NCI-H510A treated with DMSO at 0.1 percent for 48 hours (cell line): ENCODE data around the gene SLC26A2.
A peak's percentile ranks its signal among the peaks of the same experiment; 100 is the strongest.
"Not testable (repeated sequence)": the region's sequence is repeated elsewhere in the genome, so short reads cannot be mapped to it uniquely, and the experiment has no call there.

Experiments used
- DNase-seq: peaks from one replicate; lab custom pipeline; 2025; lab: John Stamatoyannopoulos, UW

The SLC26A2 gene

GRCh38 chr5:150001660-150002486 is 41.3 kb downstream of the SLC26A2 start:
- DNase-seq: peak; percentile 62

GRCh38 chr5:150006318-150006717 is 45.8 kb downstream of the SLC26A2 start:
- no peak for DNase-seq

GRCh38 chr5:150007050-150007449 is 46.5 kb downstream of the SLC26A2 start:
- DNase-seq: no peak

GRCh38 chr5:150009671-150010387 is 49.3 kb downstream of the SLC26A2 start:
- no peak for DNase-seq

GRCh38 chr5:150013931-150014330 is 53.4 kb downstream of the SLC26A2 start:
- DNase-seq: no peak

GRCh38 chr5:150014456-150014855 is 53.9 kb downstream of the SLC26A2 start:
- no peak for DNase-seq

- no peak for DNase-seq
These were observed 54.9 kb downstream of the SLC26A2 start for GRCh38 chr5:150015415-150015814.

GRCh38 chr5:150016537-150016936 is 56.0 kb downstream of the SLC26A2 start:
- DNase-seq: no peak

GRCh38 chr5:150017226-150018005 is 56.9 kb downstream of the SLC26A2 start:
- no peak for DNase-seq

- DNase-seq: no peak
These were observed 59.7 kb downstream of the SLC26A2 start for GRCh38 chr5:150020249-150020648.

- DNase-seq: no peak
These were observed 61.1 kb downstream of the SLC26A2 start for GRCh38 chr5:150021491-150022157.

- no peak for DNase-seq
These were observed 61.6 kb downstream of the SLC26A2 start for GRCh38 chr5:150022158-150022531.

GRCh38 chr5:150022681-150023080 is 62.1 kb downstream of the SLC26A2 start:
- no peak for DNase-seq

GRCh38 chr5:150023136-150023535 is 62.6 kb downstream of the SLC26A2 start:
- no peak for DNase-seq

GRCh38 chr5:150024346-150024984 is 63.9 kb downstream of the SLC26A2 start:
- DNase-seq: no peak

GRCh38 chr5:150026682-150027172 is 66.2 kb downstream of the SLC26A2 start:
- no peak for DNase-seq

- not testable (repeated sequence) for DNase-seq
These were observed 67.5 kb downstream of the SLC26A2 start for GRCh38 chr5:150028047-150028446.

- no peak for DNase-seq
These were observed 72.8 kb downstream of the SLC26A2 start for GRCh38 chr5:150033334-150033733.

- no peak for DNase-seq
These were observed 74.1 kb downstream of the SLC26A2 start for GRCh38 chr5:150034662-150035061.

- DNase-seq: no peak
These were observed 74.8 kb downstream of the SLC26A2 start for GRCh38 chr5:150035139-150035895.

GRCh38 chr5:150036513-150036912 is 76.0 kb downstream of the SLC26A2 start:
- DNase-seq: no peak
